HEK293T (cell line): ENCODE data around the gene NMS.

Source experiments
- ARNT ChIP-seq: fragments of 450-650 bp; IDR thresholded peaks from 2 replicates; pipeline ENCODE4 v1.6.1; 2017; ENCODE audit warnings: mild to moderate bottlenecking
- BHLHE40 ChIP-seq: fragments of 450-650 bp; IDR thresholded peaks from 2 replicates; pipeline ENCODE4 v1.6.1; 2016; ENCODE audit warnings: mild to moderate bottlenecking, moderate library complexity, borderline replicate concordance
- FOXA1 ChIP-seq: fragments of 450-650 bp; IDR thresholded peaks from 2 replicates; pipeline ENCODE4 v1.6.1; 2016; ENCODE audit warnings: mild to moderate bottlenecking
- FOXK2 ChIP-seq: fragments of 450-650 bp; IDR thresholded peaks from 2 replicates; pipeline ENCODE4 v1.6.1; 2016; ENCODE audit warnings: mild to moderate bottlenecking
- FOXM1 ChIP-seq: fragments of 450-650 bp; IDR thresholded peaks from 2 replicates; pipeline ENCODE4 v1.6.1; 2017; ENCODE audit warnings: mild to moderate bottlenecking, borderline replicate concordance
- HDGF ChIP-seq: fragments of 450-650 bp; IDR thresholded peaks from 2 replicates; pipeline ENCODE4 v1.6.1; 2017; ENCODE audit warnings: antibody characterized with exemption, borderline replicate concordance
- LEF1 ChIP-seq: fragments of 450-650 bp; IDR thresholded peaks from 2 replicates; pipeline ENCODE4 v1.6.1; 2017; ENCODE audit warnings: mild to moderate bottlenecking, borderline replicate concordance
- NFRKB ChIP-seq: fragments of 450-650 bp; IDR thresholded peaks from 2 replicates; pipeline ENCODE4 v1.6.1; 2016; ENCODE audit warnings: mild to moderate bottlenecking, moderate library complexity
- SP1 ChIP-seq: fragments of 450-650 bp; IDR thresholded peaks from 2 replicates; pipeline ENCODE4 v1.6.1; 2017
- SUZ12 ChIP-seq: fragments of 450-650 bp; IDR thresholded peaks from 2 replicates; pipeline ENCODE4 v1.6.1; 2016; ENCODE audit warnings: mild to moderate bottlenecking
- TARDBP ChIP-seq: fragments of 450-650 bp; IDR thresholded peaks from 2 replicates; pipeline ENCODE4 v1.6.1; 2016
- ZNF384 ChIP-seq: fragments of 450-650 bp; IDR thresholded peaks from 2 replicates; pipeline ENCODE4 v1.6.1; 2016

DNA sequence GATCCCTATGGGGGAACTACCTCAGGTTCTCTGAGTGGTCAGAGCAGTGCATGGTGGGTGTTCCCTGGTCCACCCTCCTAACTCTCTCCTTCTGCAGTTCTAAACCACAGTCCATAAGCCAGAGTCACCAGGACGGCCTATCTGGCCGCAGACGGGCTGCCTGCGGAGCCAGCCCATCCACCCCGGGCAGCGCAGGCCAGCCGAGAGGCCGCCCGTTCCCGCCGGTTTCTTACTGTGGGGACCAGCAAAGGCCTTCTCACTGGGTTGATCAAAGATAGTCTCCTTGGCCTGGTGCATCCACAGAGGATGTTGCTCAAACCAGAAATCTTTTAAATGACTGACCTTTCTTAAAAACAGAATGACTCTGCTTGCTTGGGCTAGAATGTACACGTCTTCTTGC, 43.2 kb upstream of the NMS start:
- no peak for TF ChIP-seq FOXM1
- TF ChIP-seq HDGF = no peak
- TF ChIP-seq SUZ12 = no peak
- TF ChIP-seq TARDBP = no peak
- TF ChIP-seq SP1 = no peak
- TF ChIP-seq ARNT = no peak
- TF ChIP-seq FOXK2 = no peak
- TF ChIP-seq ZNF384 = no peak
- TF ChIP-seq FOXA1 = no peak
- no peak for TF ChIP-seq NFRKB
- TF ChIP-seq LEF1 = no peak
- no peak for TF ChIP-seq BHLHE40
